H9 (cell line): ENCODE results near the gene TTC33. TPM values are rescaled to one million over a fixed set of nuclear protein-coding genes. Genes with fewer than 3 reads are reported as not detected.

Source experiments
- DNase-seq: peaks from one replicate; pipeline ENCODE4 v3.0.0-alpha.2; 2017
- H2AFZ ChIP-seq: one replicate; pipeline ENCODE4 v1.6.1; 2013; ENCODE audit warnings: mild to moderate bottlenecking, low read length, control low read depth, moderate library complexity
- H2AK5ac ChIP-seq: 2 replicates; pipeline ENCODE4 v1.6.1; 2013; ENCODE audit warnings: low read length, control low read depth, mixed read lengths; ENCODE audit not compliant: insufficient read length
- H2BK120ac ChIP-seq: one replicate; pipeline ENCODE4 v1.6.1; 2013; ENCODE audit warnings: low read depth, mild to moderate bottlenecking, low read length, control low read depth, inconsistent platforms; ENCODE audit not compliant: poor library complexity, severe bottlenecking
- H2BK12ac ChIP-seq: 2 replicates; pipeline ENCODE4 v1.6.1; 2013; ENCODE audit warnings: low read length, control low read depth, mixed read lengths, low read depth; ENCODE audit not compliant: insufficient read length
- H2BK15ac ChIP-seq: 2 replicates; pipeline ENCODE4 v1.6.1; 2013; ENCODE audit warnings: low read depth, low read length, control low read depth
- H2BK20ac ChIP-seq: one replicate; pipeline ENCODE4 v1.6.1; 2013; ENCODE audit warnings: low read depth, mild to moderate bottlenecking, low read length, control low read depth, inconsistent platforms; ENCODE audit not compliant: poor library complexity, severe bottlenecking
- H2BK5ac ChIP-seq: 2 replicates; pipeline ENCODE4 v1.6.1; 2013; ENCODE audit warnings: low read length, control low read depth, mixed read lengths; ENCODE audit not compliant: insufficient read length
- H3K14ac ChIP-seq: 2 replicates; pipeline ENCODE4 v1.6.1; 2013; ENCODE audit warnings: low read length, control low read depth; ENCODE audit not compliant: insufficient read depth
- H3K18ac ChIP-seq: 2 replicates; pipeline ENCODE4 v1.6.1; 2013; ENCODE audit warnings: low read depth, mild to moderate bottlenecking, mixed read lengths, low read length, control low read depth; ENCODE audit not compliant: insufficient read length
- H3K23ac ChIP-seq: 2 replicates; pipeline ENCODE4 v1.6.1; 2013; ENCODE audit warnings: low read length, control low read depth, mixed read lengths, low read depth; ENCODE audit not compliant: insufficient read length
- H3K23me2 ChIP-seq: 2 replicates; pipeline ENCODE4 v1.6.1; 2013; ENCODE audit warnings: low read depth, mild to moderate bottlenecking, mixed read lengths, low read length, control low read depth; ENCODE audit not compliant: insufficient read length, poor library complexity, severe bottlenecking
- H3K27ac ChIP-seq: 2 replicates; pipeline ENCODE4 v1.5.1; 2013; ENCODE audit warnings: low read length, control low read depth, mixed read lengths, low read depth; ENCODE audit not compliant: insufficient read length
- H3K27me3 ChIP-seq: 2 replicates; pipeline ENCODE4 v1.6.1; 2013; ENCODE audit warnings: low read length, control low read depth, inconsistent platforms; ENCODE audit not compliant: insufficient read depth
- H3K4ac ChIP-seq: 2 replicates; pipeline ENCODE4 v1.6.1; 2013; ENCODE audit warnings: low read depth, mild to moderate bottlenecking, control low read depth, inconsistent platforms, low read length, moderate library complexity
- H3K4me1 ChIP-seq: 2 replicates; pipeline ENCODE4 v1.6.1; 2013; ENCODE audit warnings: low read length, control low read depth, inconsistent platforms; ENCODE audit not compliant: insufficient read depth
- H3K4me2 ChIP-seq: 2 replicates; pipeline ENCODE4 v1.6.1; 2013; ENCODE audit warnings: low read length, control low read depth, mixed read lengths; ENCODE audit not compliant: insufficient read length, insufficient read depth
- H3K56ac ChIP-seq: 2 replicates; pipeline ENCODE4 v1.6.1; 2013; ENCODE audit warnings: low read depth, mild to moderate bottlenecking, mixed read lengths, low read length, control low read depth; ENCODE audit not compliant: insufficient read length
- H3K79me1 ChIP-seq: 2 replicates; pipeline ENCODE4 v1.6.1; 2013; ENCODE audit warnings: low read depth, mild to moderate bottlenecking, moderate library complexity, low read length, control low read depth, inconsistent platforms; ENCODE audit not compliant: insufficient read depth, poor library complexity, severe bottlenecking
- H3K79me2 ChIP-seq: 2 replicates; pipeline ENCODE4 v1.6.1; 2013; ENCODE audit warnings: low read length, control low read depth, inconsistent platforms; ENCODE audit not compliant: insufficient read depth
- H3K9ac ChIP-seq: 2 replicates; pipeline ENCODE4 v1.6.1; 2013; ENCODE audit warnings: low read length, control low read depth, mixed read lengths; ENCODE audit not compliant: insufficient read length; ENCODE audit errors: extremely low read depth
- H3K9me3 ChIP-seq: one replicate; pipeline ENCODE4 v1.6.1; 2013; ENCODE audit warnings: low read depth, low read length, inconsistent platforms; ENCODE audit not compliant: control insufficient read depth
- H3T11ph ChIP-seq: one replicate; pipeline ENCODE4 v1.6.1; 2013; ENCODE audit warnings: mild to moderate bottlenecking, low read length, control low read depth, inconsistent platforms
- H4K20me1 ChIP-seq: one replicate; pipeline ENCODE4 v1.6.1; 2013; ENCODE audit not compliant: control insufficient read depth, insufficient read length, insufficient read depth
- H4K5ac ChIP-seq: 2 replicates; pipeline ENCODE4 v1.6.1; 2013; ENCODE audit warnings: low read depth, mild to moderate bottlenecking, mixed read lengths, low read length, control low read depth; ENCODE audit not compliant: insufficient read length
- H4K8ac ChIP-seq: replicated peaks from 2 replicates; pipeline ENCODE4 v1.6.1; 2013; ENCODE audit warnings: low read length, control low read depth, mixed read lengths, low read depth; ENCODE audit not compliant: insufficient read length
- H4K91ac ChIP-seq: 2 replicates; pipeline ENCODE4 v1.6.1; 2013; ENCODE audit warnings: low read depth, mild to moderate bottlenecking, moderate library complexity, mixed read lengths, low read length, control low read depth; ENCODE audit not compliant: insufficient read length
- H3K27ac Mint-ChIP-seq, 3 experiments: 2 replicates in 2 of 3; 3 replicates in 1 of 3; pipeline ENCODE4 v1.8.0; 2020 to 2021; ENCODE audit warnings: mixed read lengths in 3 of 3, mild to moderate bottlenecking in 1 of 3, moderate library complexity in 1 of 3
- H3K27me3 Mint-ChIP-seq: 2 replicates; pipeline ENCODE4 v1.8.0; 2021; ENCODE audit warnings: low read depth, mild to moderate bottlenecking, moderate library complexity, mixed read lengths
- H3K36me3 Mint-ChIP-seq, 3 experiments: 2 replicates in 2 of 3; 3 replicates in 1 of 3; pipeline ENCODE4 v1.8.0; 2020 to 2021; ENCODE audit warnings: low read depth in 3 of 3, mixed read lengths in 3 of 3; ENCODE audit not compliant: insufficient read depth in 1 of 3
- H3K4me1 Mint-ChIP-seq, 2 experiments: 2 replicates each; pipeline ENCODE4 v1.8.0; 2020; ENCODE audit warnings: mixed read lengths in 2 of 2
- H3K4me3 Mint-ChIP-seq, 2 experiments: 2 replicates in 1 of 2; 3 replicates in 1 of 2; pipeline ENCODE4 v1.8.0; 2020 to 2021; ENCODE audit warnings: mild to moderate bottlenecking in 2 of 2, mixed read lengths in 2 of 2, moderate library complexity in 1 of 2
- H3K9me3 Mint-ChIP-seq, 2 experiments: 2 replicates in 1 of 2; 3 replicates in 1 of 2; pipeline ENCODE4 v1.8.0; 2020; ENCODE audit warnings: mild to moderate bottlenecking in 2 of 2, mixed read lengths in 2 of 2, moderate library complexity in 1 of 2
- WGBS: extraction: QIAGEN DNeasy Blood & Tissue Kit; methylation state at CpG from one replicate; pipeline ENCODE4 v1.1.7; 2013; ENCODE audit warnings: missing lambda C conversion rate, low lambda C conversion rate, mixed read lengths; ENCODE audit not compliant: insufficient read length; ENCODE audit errors: extremely low coverage; 5-methylcytosine and 5-hydroxymethylcytosine counted together
- total RNA-seq: library from RNA; stranded (reverse); gene quantifications from 2 replicates; pipeline ENCODE4 v1.2.1, GENCODE V29; 2021
- TF ChIP-seq, protein P1 (sequence below): fragments of 200-600 bp; sonication (generic); conservative IDR thresholded peaks from 3 replicates; pipeline ENCODE4 v1.8.0; 2021; ENCODE audit warnings: antibody characterized with exemption, mild to moderate bottlenecking

TTC33 gene
- total RNA-seq, 1 experiment from 2014 or later, result 7.3 TPM

DNA sequence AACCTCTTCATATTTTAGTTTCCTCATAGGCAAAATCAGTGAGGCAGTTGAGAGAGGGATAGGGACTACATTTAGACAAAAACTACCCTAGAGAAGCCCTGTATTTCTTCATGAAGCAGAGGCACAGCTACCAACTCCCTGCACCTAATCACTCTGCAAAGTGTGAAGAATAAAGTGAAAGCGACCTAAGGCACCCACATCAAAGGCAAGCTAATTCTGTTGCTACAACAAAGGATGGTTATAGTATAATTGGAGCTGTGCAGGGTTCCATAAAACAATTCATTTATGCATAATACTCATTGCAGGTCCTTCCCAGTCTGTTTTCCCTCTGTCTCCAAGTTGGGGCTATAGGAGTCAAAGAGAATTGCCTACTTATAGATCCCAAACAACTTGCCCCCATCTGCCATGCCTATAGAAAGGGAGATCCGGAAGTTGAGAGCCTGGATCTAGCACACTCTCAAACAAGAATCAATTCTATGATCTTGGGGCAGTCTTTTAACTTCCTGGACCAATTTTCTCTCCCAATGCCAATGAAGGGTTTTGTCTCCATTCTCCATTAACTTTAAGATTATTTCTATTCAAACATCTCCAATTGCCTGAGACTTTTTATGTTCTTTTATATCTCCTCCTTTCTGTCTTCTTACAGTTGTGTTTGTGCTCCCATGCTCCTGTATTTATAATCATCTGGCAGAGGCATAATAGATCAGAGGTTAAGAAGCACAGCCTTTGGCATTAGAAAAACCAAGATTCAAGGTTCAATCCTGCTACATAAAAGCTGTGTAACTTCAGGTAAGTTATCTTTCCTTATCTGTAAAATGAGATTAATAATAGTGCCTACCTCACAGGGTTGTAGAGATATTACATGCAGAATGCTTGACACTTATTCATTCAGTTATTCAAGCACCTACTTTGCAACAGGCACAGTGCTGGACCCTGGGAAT lies 132.0 kb downstream of the TTC33 start:
- Histone ChIP-seq H3K9me3 (no peaks in the 10 kb centered on the region), H2BK20ac (no peak overlapping the region), H2AK5ac (no peak overlapping the region), H4K5ac (no peak overlapping the region), H3K4me2 (no peak overlapping the region), H3K23me2 (no peaks in the 10 kb centered on the region), H3K56ac (no peak overlapping the region), H3K27me3 (no peaks in the 10 kb centered on the region), H2BK5ac (no peak overlapping the region), H3K23ac (no peak overlapping the region), H3K79me1 (no peaks in the 10 kb centered on the region), H4K8ac (no peak overlapping the region), H2BK12ac (no peak overlapping the region), H3T11ph (no peak overlapping the region), H3K27ac (no peak overlapping the region), H3K18ac (no peak overlapping the region), H2AFZ (no peak overlapping the region), H2BK15ac (no peak overlapping the region), H2BK120ac (no peak overlapping the region), H3K4ac (no peak overlapping the region), H3K4me1 (no peaks in the 10 kb centered on the region), H3K9ac (no peak overlapping the region), H4K91ac (no peak overlapping the region), H4K20me1 (no peaks in the 10 kb centered on the region), H3K14ac (no peak overlapping the region), H3K79me2 (no peaks in the 10 kb centered on the region)
- TF ChIP-seq, protein P1, sequence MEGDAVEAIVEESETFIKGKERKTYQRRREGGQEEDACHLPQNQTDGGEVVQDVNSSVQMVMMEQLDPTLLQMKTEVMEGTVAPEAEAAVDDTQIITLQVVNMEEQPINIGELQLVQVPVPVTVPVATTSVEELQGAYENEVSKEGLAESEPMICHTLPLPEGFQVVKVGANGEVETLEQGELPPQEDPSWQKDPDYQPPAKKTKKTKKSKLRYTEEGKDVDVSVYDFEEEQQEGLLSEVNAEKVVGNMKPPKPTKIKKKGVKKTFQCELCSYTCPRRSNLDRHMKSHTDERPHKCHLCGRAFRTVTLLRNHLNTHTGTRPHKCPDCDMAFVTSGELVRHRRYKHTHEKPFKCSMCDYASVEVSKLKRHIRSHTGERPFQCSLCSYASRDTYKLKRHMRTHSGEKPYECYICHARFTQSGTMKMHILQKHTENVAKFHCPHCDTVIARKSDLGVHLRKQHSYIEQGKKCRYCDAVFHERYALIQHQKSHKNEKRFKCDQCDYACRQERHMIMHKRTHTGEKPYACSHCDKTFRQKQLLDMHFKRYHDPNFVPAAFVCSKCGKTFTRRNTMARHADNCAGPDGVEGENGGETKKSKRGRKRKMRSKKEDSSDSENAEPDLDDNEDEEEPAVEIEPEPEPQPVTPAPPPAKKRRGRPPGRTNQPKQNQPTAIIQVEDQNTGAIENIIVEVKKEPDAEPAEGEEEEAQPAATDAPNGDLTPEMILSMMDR, result no peak
- WGBS, result no CpG with 5 or more reads among the region's 2 CpGs
- Mint-ChIP-seq H3K4me1 (no peaks in the 10 kb centered on the region; a peak in 1 of 4 replicates), H3K27me3 (no peaks in the 10 kb centered on the region), H3K27ac (no peak overlapping the region), H3K36me3 (no peaks in the 10 kb centered on the region), H3K9me3 (no peaks in the 10 kb centered on the region), H3K4me3 (no peak overlapping the region)
- no peak for DNase-seq
